HepG2 (cell line): Measurements from ENCODE around the gene BCLAF1.

Experiments
- KLF6 ChIP-seq: IDR thresholded peaks from 2 replicates; pipeline ENCODE4 v1.8.0; 2016; ENCODE audit warnings: missing biosample characterization, missing genetic modification reagents
- POLR2AphosphoS5 ChIP-seq: IDR thresholded peaks from 2 replicates; pipeline ENCODE4 v1.6.1; 2012; ENCODE audit warnings: low read depth, low read length
- RNF2 ChIP-seq: fragments of 450-650 bp; conservative IDR thresholded peaks from 2 replicates; pipeline ENCODE4 v1.6.1; 2016; ENCODE audit warnings: low read depth
- ZNF766 ChIP-seq: sonication (generic); formaldehyde crosslinking; IDR thresholded peaks from 2 replicates; pipeline ENCODE4 v1.5.0; 2020; ENCODE audit warnings: missing genetic modification reagents, borderline replicate concordance
- ZNF768 ChIP-seq: sonication (generic); formaldehyde crosslinking; IDR thresholded peaks from 2 replicates; pipeline ENCODE4 v1.4.0; 2020; ENCODE audit warnings: missing genetic modification reagents
- TF ChIP-seq, protein P1 (sequence below): sonication (generic); formaldehyde crosslinking; conservative IDR thresholded peaks from 2 replicates; pipeline ENCODE4 v1.4.0; 2020; ENCODE audit warnings: missing genetic modification reagents
- TF ChIP-seq, protein P2 (sequence below): sonication (generic); formaldehyde crosslinking; IDR thresholded peaks from 2 replicates; pipeline ENCODE4 v1.5.0; 2020; ENCODE audit warnings: mild to moderate bottlenecking, missing genetic modification reagents

DNA sequence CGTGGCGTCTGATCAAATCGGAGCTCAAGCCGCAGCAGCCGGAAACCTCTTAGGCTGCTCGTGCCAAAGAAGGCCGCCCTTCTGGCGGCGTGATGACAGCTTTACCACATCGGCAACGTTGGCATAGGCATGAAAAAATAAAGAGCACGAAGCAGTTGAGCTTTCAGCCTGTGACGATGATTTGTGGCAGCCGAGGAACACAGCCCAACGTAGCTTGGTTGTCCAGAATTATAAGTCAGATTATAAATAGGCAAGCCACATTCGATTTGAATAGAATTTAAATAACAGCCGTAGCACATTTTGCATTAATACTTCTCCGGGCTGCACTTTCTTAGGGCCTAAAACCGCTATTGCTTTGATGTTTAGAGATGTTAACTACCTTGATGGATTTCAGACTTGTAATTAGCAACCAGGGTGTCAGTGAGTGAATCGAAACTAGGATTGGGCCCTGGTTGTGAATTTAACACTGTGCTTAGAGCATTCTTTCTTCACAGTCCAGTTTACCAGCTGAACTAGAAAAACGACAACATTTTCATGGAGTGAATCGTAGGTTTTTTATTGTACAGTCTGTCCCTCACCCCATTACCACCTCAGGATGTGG is 864 bp upstream of the BCLAF1 start:
- TF ChIP-seq, protein P1, sequence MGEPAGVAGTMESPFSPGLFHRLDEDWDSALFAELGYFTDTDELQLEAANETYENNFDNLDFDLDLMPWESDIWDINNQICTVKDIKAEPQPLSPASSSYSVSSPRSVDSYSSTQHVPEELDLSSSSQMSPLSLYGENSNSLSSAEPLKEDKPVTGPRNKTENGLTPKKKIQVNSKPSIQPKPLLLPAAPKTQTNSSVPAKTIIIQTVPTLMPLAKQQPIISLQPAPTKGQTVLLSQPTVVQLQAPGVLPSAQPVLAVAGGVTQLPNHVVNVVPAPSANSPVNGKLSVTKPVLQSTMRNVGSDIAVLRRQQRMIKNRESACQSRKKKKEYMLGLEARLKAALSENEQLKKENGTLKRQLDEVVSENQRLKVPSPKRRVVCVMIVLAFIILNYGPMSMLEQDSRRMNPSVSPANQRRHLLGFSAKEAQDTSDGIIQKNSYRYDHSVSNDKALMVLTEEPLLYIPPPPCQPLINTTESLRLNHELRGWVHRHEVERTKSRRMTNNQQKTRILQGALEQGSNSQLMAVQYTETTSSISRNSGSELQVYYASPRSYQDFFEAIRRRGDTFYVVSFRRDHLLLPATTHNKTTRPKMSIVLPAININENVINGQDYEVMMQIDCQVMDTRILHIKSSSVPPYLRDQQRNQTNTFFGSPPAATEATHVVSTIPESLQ (CRISPR knock-in tag): no peak
- no peak for TF ChIP-seq RNF2
- TF ChIP-seq POLR2AphosphoS5: peak; percentile 20; the same call in 1 of the 2 replicates
- TF ChIP-seq KLF6 (CRISPR knock-in tag): no peak
- TF ChIP-seq, protein P2, sequence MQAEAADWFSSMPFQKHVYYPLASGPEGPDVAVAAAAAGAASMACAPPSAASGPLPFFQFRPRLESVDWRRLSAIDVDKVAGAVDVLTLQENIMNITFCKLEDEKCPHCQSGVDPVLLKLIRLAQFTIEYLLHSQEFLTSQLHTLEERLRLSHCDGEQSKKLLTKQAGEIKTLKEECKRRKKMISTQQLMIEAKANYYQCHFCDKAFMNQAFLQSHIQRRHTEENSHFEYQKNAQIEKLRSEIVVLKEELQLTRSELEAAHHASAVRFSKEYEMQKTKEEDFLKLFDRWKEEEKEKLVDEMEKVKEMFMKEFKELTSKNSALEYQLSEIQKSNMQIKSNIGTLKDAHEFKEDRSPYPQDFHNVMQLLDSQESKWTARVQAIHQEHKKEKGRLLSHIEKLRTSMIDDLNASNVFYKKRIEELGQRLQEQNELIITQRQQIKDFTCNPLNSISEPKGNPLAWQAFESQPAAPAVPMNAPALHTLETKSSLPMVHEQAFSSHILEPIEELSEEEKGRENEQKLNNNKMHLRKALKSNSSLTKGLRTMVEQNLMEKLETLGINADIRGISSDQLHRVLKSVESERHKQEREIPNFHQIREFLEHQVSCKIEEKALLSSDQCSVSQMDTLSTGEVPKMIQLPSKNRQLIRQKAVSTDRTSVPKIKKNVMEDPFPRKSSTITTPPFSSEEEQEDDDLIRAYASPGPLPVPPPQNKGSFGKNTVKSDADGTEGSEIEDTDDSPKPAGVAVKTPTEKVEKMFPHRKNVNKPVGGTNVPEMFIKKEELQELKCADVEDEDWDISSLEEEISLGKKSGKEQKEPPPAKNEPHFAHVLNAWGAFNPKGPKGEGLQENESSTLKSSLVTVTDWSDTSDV (CRISPR knock-in tag): peak; percentile 71; the same call in 1 of the 2 replicates
- TF ChIP-seq ZNF768 (CRISPR knock-in tag): no peak
- peak; percentile 57; the same call in 1 of the 2 replicates for TF ChIP-seq ZNF766
